BE2C (cell line): ENCODE results near the gene KCNH2.

Experiments
- DNase-seq: peaks from one replicate; pipeline ENCODE4 v3.0.0-alpha.2; 2020
- H3K27me3 ChIP-seq: fragments of 250-450 bp; sonication (Bioruptor Pico); 2 replicates; pipeline ENCODE4 v1.5.1; 2020; ENCODE audit warnings: mild to moderate bottlenecking
- H3K36me3 ChIP-seq: fragments of 250-450 bp; sonication (Bioruptor Pico); 2 replicates; pipeline ENCODE4 v1.5.1; 2020; ENCODE audit warnings: mild to moderate bottlenecking
- H3K4me1 ChIP-seq: fragments of 250-450 bp; sonication (Bioruptor Pico); 2 replicates; pipeline ENCODE4 v1.5.1; 2020
- H3K4me3 ChIP-seq: 2 replicates; pipeline ENCODE4 v1.5.1; 2011; ENCODE audit warnings: low read depth, low read length
- H3K9me3 ChIP-seq: fragments of 250-450 bp; sonication (Bioruptor Pico); 2 replicates; pipeline ENCODE4 v1.5.1; 2020
- TF ChIP-seq, protein P1 (sequence below): IDR thresholded peaks from 2 replicates; pipeline ENCODE4 v1.5.1; 2012; ENCODE audit warnings: mild to moderate bottlenecking, low read depth, low read length

Gene KCNH2

DNA sequence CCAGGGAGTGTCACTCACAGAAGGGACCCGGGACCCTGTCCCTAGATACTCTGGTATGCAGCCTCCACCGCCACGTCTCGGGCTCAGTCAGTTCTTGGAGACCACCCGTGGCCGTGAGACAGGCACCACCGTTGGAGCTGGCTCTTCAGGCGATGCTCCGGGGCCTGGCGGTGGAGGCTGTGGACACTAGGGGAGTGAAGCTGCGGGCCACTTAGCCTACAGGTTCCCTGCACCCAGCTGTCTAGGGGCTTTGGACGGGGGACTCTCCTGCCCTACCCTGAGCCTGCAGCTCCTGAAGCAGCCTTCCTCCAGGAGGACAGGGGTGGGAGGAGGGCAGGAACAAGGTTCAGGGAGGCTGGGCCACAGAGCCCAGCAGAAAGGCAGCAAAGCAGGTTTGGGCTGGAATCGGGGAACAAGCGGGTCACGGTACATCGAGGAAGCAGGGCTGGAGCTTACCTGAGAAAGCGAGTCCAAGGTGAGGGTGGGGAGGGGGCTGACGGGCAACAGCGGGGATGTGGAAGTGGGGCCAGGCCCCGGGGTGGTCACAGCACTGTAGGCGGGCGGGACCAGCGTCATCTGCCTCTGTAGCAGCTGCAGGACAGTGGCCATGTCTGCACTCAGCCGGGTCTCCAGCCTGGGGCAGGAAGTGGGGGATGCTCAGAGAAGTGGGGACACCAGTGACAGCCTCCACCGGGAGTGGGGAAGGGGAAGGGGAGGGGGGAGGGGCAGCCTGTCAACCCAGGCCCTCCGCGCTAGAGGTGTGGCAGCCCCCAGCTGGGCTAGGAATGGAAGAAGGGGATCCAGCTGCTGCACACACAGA, 31.5 kb downstream of the KCNH2 start:
- H3K36me3 ChIP-seq = peaks cover 50% of the 10 kb centered on the region
- no peaks in the 10 kb centered on the region for H3K27me3 ChIP-seq
- peaks cover 57% of the 10 kb centered on the region for H3K4me1 ChIP-seq
- DNase-seq = peak; percentile 21
- H3K4me3 ChIP-seq = no peak overlapping the region
- TF ChIP-seq, protein P1, sequence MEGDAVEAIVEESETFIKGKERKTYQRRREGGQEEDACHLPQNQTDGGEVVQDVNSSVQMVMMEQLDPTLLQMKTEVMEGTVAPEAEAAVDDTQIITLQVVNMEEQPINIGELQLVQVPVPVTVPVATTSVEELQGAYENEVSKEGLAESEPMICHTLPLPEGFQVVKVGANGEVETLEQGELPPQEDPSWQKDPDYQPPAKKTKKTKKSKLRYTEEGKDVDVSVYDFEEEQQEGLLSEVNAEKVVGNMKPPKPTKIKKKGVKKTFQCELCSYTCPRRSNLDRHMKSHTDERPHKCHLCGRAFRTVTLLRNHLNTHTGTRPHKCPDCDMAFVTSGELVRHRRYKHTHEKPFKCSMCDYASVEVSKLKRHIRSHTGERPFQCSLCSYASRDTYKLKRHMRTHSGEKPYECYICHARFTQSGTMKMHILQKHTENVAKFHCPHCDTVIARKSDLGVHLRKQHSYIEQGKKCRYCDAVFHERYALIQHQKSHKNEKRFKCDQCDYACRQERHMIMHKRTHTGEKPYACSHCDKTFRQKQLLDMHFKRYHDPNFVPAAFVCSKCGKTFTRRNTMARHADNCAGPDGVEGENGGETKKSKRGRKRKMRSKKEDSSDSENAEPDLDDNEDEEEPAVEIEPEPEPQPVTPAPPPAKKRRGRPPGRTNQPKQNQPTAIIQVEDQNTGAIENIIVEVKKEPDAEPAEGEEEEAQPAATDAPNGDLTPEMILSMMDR = no peak
- no peaks in the 10 kb centered on the region for H3K9me3 ChIP-seq

DNA sequence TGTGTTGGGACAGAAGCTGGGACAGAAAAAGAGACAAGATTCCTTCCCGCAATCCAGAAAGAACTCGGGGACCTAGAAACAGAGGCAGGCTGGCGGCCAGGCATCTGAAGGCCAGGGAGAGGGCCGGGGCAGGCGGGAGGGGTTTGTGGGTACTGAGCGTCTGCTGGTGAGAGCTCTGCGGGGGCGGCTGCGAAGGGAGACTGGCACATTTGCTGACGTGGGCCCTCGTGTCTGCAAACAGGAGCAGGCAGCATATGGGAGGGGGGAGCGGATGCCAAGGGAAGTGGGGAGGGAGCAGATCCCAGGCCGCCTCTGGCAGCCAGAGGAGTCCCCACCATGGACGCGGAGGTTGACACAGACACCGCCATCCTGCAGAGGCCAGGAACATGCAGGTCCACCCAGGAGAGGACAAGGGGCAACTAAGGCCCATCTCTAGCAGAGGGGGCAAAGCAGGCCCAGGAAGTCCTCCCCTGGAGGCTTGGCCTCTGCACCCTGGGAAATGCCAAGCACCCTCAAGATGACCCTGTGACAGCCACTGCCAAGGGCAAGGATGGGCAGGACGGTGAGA, 32.2 kb downstream of the KCNH2 start:
- peaks cover 62% of the 10 kb centered on the region for H3K4me1 ChIP-seq
- no peaks in the 10 kb centered on the region for H3K27me3 ChIP-seq
- DNase-seq = peak; percentile 71
- no peak overlapping the region for H3K4me3 ChIP-seq
- H3K36me3 ChIP-seq = peaks cover 43% of the 10 kb centered on the region
- no peaks in the 10 kb centered on the region for H3K9me3 ChIP-seq
- TF ChIP-seq, protein P1 = no peak

DNA sequence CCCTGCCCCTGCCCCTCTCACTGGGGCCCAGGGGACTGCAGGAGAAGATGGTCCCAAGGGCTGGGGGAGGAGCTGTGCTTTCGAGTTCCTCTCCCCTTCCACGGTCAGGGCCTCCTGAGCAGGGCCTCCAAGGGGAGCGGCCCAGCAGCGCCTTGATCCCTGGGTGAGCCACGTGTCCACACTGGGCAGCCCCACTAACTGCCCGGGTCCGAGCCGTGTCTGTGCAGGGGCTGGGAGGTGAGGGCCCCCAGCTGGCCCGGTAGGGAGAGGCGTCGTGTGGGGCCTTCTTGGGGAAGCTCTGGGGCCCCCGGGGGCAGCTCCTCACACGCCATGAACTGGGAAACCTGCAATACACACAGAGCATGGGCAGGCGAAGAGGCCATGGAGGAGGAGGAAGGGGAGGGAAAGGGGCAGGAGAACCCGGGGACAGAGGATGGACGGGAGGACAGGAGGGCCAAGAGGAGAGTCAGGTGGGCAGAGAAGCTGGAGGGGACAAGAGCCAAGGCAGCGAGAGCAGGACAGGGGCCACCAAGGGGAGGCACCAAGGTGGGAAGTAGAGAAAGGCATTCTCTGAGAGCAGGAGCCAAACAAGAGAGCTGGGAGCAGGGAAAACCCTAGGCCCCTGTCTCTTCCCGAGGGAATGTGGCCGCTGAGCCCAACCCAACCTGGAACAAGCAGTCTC, 32.8 kb downstream of the KCNH2 start:
- TF ChIP-seq, protein P1 = no peak
- Histone ChIP-seq H3K4me3 (no peak overlapping the region), H3K27me3 (no peaks in the 10 kb centered on the region), H3K9me3 (no peaks in the 10 kb centered on the region), H3K4me1 (peaks cover 58% of the 10 kb centered on the region), H3K36me3 (peaks cover 37% of the 10 kb centered on the region)
- peak; percentile 24 for DNase-seq

DNA sequence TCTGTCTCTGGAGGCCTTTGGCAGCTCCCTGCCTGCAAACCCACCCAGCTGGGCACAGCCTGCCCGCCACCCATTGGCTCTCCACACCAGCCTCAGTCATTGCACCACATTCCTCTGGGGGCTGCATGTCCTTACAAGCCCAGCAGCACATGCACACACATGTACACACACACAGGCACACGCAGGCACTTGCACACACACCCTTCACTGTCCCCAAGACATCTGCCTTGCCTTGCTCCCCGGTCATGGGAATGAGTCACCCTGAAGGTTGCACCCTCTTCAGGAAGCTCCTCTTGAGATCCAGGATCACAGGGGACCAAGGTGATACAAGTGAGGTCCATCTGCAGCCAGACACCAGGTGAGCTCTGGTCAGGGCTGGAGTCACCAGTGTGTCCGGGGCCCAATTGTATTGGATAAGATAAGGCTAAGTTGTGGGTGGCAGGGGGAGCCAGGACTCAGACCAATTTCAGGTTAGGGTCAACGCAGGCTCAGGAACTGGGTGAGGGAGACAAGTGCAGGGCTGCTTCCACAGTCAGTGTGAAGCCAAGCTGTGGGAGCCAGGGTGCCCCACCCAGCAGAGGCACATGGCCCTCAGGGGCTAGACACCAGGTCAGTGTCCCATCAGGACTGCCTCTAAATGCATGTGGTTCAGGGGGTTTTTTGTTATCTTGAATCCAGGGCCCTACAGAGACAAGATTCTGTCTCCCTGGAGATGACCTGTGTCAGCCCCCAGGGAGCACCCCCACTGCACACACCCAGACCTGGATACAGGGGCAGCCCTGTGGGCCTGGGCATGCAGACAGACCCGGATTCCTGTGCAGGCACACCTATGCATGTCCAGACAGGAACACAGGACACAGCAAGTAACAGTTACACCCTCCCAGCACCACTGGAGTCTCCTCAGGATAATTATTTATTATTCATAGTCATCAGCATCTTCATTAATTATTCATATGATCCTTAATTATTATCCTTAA, 33.8 kb downstream of the KCNH2 start:
- TF ChIP-seq, protein P1 = no peak
- no peaks in the 10 kb centered on the region for H3K9me3 ChIP-seq
- no peak overlapping the region for H3K4me3 ChIP-seq
- no peak for DNase-seq
- H3K27me3 ChIP-seq = no peaks in the 10 kb centered on the region
- H3K36me3 ChIP-seq = peaks cover 32% of the 10 kb centered on the region
- H3K4me1 ChIP-seq = peaks cover 52% of the 10 kb centered on the region

DNA sequence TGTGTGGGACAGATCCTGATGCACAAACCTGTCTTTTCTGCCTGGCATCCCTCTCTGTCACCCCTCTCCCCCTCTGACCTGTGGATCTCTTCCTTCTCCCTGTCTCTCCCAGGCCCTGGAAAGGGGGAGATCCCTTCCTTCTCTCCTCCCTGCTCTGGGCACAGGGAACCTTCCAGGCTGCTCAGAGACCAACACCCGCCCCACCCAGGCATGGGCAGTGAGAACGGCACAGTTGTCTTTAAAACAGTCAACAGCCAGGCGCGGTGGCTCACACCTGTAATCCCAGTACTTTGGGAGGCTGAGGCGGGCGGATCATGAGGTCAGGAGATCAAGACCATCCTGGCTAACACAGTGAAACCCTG, 34.7 kb downstream of the KCNH2 start:
- no peaks in the 10 kb centered on the region for H3K27me3 ChIP-seq
- TF ChIP-seq, protein P1 = no peak
- H3K9me3 ChIP-seq = no peaks in the 10 kb centered on the region
- no peak overlapping the region for H3K4me3 ChIP-seq
- H3K4me1 ChIP-seq = peaks cover 50% of the 10 kb centered on the region
- no peak for DNase-seq
- peaks cover 26% of the 10 kb centered on the region for H3K36me3 ChIP-seq
